AG04449 (cell line): ENCODE measurements around the gene GALNTL6.

Experiments
- CTCF ChIA-PET: fragments of 350-600 bp; formaldehyde crosslinking; extraction: SDS; loops from one replicate; lab custom pipeline; 2021; ENCODE audit warnings: antibody characterized with exemption; lab: Yijun Ruan, JAX
- POLR2A ChIA-PET: fragments of 400-600, 350-600 bp; formaldehyde crosslinking; extraction: SDS; loops from one replicate; lab custom pipeline; 2020; ENCODE audit warnings: antibody characterized with exemption, inconsistent platforms; lab: Yijun Ruan, JAX
- DNase-seq: peaks from one replicate; pipeline ENCODE4 v3.0.0-alpha.2; 2010; ENCODE audit warnings: low read depth, low spot score
- H3K4me3 ChIP-seq: 2 replicates; pipeline ENCODE4 v1.5.1; 2011; ENCODE audit warnings: low read depth, mild to moderate bottlenecking, control low read depth, low read length
- TF ChIP-seq, protein P1 (sequence below): IDR thresholded peaks from one replicate; pipeline ENCODE4 v1.5.1; 2011; ENCODE audit warnings: mild to moderate bottlenecking, moderate library complexity, low read length, control low read depth, inconsistent platforms; ENCODE audit not compliant: insufficient read depth; ENCODE audit errors: missing control alignments

Gene GALNTL6

DNA sequence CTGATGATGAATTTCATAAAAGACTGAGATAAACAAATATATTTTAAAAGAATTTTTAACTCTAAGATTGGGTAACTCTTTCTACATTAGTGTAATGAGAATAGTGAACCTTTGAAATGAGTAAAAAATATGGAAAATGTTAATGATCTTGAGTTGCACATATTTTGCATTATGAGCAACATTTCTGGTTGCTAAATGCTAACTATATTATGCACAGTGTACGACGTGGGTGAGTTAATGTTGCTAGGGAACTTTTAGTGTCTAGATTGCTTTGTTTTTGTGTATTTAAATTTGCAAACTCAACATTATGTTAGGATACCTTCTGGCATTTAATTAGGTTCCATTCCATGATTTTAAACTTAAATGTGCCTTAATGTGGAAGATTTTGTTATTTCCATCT, 742.5 kb downstream of the GALNTL6 start:
- TF ChIP-seq, protein P1, sequence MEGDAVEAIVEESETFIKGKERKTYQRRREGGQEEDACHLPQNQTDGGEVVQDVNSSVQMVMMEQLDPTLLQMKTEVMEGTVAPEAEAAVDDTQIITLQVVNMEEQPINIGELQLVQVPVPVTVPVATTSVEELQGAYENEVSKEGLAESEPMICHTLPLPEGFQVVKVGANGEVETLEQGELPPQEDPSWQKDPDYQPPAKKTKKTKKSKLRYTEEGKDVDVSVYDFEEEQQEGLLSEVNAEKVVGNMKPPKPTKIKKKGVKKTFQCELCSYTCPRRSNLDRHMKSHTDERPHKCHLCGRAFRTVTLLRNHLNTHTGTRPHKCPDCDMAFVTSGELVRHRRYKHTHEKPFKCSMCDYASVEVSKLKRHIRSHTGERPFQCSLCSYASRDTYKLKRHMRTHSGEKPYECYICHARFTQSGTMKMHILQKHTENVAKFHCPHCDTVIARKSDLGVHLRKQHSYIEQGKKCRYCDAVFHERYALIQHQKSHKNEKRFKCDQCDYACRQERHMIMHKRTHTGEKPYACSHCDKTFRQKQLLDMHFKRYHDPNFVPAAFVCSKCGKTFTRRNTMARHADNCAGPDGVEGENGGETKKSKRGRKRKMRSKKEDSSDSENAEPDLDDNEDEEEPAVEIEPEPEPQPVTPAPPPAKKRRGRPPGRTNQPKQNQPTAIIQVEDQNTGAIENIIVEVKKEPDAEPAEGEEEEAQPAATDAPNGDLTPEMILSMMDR, result no peak
- no peak overlapping the region for H3K4me3 ChIP-seq
- no peak for DNase-seq
- ChIA-PET CTCF (no interaction called here), POLR2A (no interaction called here)

DNA sequence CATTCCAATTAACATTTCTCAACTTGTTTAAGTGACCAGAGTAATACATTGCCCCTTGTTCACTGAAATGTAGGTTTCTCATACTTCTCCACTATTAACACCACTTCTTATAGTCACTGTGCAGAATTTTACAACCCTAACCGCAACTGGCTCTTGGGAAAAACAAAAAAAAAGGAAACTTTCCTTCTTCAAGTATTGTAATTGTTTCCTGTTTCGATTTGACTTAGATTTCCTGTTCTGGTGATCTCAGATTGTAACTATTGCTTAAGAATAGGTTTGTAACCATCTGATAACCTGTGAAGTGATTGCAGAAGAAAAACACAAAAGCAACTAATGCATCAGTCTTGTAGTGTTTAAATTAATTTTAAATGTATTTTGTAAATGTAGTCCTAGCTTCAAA, 760.7 kb downstream of the GALNTL6 start:
- ChIA-PET POLR2A (no interaction called here), CTCF (no interaction called here)
- TF ChIP-seq, protein P1, result no peak
- no peak overlapping the region for H3K4me3 ChIP-seq
- DNase-seq, result no peak

DNA sequence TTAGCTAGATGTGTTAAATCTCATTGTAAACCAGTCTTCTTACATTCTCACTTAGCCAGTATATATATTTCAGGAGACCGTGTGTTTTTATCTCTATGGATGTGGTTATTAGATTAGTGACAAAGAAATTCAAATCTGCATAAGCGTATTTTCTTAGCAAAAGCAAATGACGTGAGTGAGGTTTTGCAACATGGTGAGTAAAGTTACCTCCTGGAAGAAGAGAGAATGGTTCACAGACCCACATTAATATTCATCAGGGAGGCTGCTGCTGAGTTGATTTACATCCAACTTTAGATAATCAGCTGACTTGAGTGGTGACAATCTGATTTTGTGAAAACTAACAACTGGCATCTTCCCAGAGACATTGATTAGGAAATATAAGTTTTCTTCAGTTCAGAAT, 765.5 kb downstream of the GALNTL6 start:
- no peak for DNase-seq
- ChIA-PET POLR2A (no interaction called here), CTCF (no interaction called here)
- H3K4me3 ChIP-seq, result no peak overlapping the region
- TF ChIP-seq, protein P1, result no peak

DNA sequence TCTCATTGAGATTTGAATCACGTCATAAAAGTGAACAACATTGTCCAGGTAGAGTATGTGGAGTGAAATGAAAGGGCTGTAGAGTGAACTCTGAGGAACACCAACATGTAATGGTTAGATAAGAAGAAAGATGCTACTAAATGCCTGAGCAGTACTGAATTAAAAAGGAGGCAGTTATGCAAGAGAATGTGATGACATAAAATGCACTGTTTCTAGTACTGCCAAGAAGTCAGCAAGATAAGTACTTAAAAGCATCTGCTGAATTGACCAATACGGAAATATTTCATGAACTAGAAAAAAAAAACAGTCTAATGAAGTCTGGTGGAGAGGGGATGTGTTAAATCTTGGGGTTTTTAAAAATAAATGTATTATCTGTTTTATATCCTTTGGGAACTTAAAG, 771.6 kb downstream of the GALNTL6 start:
- no peak overlapping the region for H3K4me3 ChIP-seq
- DNase-seq, result no peak
- ChIA-PET CTCF (no interaction called here), POLR2A (no interaction called here)
- TF ChIP-seq, protein P1, result no peak

DNA sequence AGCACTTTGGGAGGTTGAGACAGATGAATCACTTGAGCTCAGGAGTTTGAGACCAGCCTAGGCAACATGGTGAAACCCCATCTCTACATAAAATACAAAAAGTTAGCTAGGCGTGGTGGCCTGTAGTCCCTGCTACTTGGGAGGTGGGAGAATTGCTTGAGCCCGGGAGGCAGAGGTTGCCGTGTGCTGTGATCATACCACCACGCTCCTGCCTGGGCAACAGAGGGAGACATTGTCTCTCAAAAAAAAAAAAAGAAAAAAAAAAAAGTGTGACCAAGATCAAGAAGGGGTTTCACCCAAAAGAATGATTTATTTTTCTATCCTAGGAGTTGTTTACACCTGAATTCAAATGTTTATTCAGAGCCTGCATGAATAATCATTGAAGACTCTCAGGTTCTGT, 783.0 kb downstream of the GALNTL6 start:
- no peak for DNase-seq

DNA sequence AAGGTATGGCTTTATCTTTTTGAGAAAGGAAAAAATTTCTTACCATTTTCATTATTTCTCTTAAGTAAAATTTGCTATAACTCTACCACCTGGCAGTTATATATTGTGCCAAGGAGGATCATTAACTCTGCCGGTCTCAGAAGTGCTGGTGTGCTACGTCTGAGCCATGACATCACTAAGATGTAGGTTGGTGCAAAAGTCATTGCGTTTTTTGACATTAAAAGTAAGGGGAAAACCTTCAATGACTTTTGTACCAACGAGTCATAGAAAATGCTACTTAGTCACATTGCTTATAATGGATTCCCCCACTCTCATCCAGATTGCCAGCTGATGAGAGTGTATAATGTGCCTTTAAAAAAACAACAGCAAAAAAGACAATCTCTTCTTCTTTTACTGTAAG, 786.4 kb downstream of the GALNTL6 start:
- POLR2A ChIA-PET, result no interaction called here
- CTCF ChIA-PET, result no interaction called here

More for the DNA sequence above, 783.0 kb downstream of the GALNTL6 start:
- CTCF ChIA-PET, result no interaction called here
- POLR2A ChIA-PET, result no interaction called here
- H3K4me3 ChIP-seq, result no peak overlapping the region
- TF ChIP-seq, protein P1, result no peak

More for the DNA sequence above, 786.4 kb downstream of the GALNTL6 start:
- no peak for DNase-seq
- TF ChIP-seq, protein P1, result no peak
- H3K4me3 ChIP-seq, result no peak overlapping the region
